ENCODE data around the gene KRABD2.
"Not testable (repeated sequence)": the region's sequence is repeated elsewhere in the genome, so short reads cannot be mapped to it uniquely, and the experiment has no call there.

Gene KRABD2

DNA sequence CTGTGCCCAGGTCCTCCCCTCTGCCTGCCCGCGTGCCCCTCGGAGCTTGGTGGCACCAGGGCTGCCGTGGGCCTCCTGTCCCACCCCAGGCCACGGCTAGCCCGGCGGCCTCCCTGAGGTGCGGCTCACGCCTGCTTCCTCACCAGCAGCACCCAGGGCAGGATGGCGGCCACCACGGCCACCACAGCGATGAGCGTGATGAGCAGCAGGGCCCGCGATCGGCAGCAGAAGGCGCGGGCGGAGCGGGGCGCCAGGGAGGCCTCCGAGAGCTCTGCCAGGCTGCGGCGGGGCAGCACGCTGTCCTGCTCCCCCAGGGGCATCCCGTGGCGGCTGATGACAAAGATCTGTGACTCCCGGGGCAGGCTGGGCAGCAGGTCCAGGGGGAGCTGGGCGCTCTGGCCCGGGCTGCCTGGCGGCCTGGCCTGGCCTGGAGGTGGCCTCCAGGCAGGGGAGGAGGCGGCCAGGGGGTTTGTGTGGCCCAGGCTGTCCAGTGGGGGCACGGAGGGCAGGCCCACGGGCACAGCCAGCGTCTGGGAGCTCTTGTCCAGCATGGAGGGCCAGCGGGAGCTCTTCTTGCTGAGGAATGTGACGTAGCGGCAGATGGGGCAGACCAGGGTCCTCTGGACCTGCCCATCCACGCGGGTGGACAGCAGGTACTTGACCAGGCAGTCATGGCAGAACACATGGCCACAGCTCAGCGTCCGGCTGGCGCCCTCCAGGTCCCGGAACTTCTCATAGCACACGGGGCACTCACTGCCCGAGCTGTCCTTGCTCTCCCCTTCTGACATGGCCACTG lies 16.4 kb upstream of the KRABD2 start:
- DNase-seq: no peak

GRCh38 chr17:8392274-8392673 lies 15.8 kb upstream of the KRABD2 start:
- no peak for DNase-seq

DNA sequence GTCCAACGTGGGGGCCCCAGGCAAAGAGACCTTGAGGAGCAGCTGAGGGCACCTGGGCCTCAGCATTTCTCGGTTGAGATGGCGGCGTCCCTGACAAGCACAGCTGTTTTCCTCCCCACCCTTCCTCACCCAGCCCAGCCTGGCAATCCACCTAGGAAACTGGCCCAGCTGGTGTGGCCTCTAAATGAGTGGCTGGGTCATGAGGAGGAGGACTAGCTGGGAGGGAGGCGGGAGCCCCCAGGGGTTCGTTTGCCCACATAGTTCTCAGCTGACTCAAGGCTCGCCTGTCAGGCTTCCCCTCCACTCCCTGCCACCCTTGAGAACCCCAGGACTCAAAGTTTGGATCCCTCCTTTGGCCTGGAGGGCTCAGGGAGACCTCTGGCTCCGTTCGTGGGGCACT lies 15.2 kb upstream of the KRABD2 start:
- no peak for DNase-seq

DNA sequence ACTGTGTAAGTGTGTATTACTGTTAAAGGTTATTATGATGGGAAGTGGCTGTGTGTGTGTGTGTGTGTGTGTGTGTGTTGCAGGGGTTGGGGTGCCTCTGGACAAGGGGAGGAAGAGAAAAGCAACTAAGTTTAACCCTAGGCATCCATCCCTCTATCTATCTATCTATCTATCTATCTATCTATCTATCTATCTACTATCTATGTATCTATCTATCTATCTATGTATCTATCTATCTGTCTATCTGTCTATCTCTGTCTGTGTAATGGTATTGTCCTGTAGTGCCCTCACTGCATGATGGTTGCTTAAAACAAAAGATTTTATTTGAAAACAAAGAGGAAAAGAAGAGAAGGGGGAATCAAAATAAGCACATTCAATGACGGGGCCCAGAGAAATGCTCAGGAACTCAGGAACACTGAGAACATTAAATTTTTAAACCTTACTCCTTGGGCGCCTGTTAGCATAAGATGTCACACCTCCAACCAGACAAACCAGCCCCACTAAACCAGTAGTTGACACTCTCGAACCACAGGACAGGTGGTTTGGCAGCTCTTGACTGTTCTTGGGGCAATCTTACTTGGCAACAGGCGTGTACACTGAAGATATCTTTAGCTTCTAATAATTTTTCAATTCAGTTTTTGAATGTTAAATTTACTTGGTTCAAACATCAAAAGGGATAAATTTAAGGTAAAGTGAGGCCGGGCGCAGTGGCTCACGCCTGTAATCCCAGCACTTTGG lies 11.6 kb upstream of the KRABD2 start:
- DNase-seq: no peak

DNA sequence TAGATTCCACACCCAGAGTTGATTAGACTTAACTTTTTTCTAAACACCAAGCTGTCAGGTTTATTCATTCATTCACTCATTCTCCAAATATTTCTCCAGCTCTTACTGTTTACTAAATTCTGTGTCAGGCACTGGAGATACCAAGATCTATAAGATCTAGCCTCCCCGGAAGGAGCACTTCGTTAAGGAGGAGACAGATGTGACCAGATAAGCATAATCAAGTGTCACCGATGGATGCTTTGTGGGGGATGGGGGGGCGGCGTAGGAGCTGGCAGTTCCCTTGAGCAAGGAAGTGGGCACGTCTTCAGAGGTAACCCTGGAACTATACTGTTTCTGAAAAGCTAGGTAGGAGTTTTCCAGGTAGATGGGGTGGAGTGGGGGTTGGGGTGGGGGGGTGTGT lies 10.3 kb upstream of the KRABD2 start:
- no peak for DNase-seq

- DNase-seq: no peak
Observed at GRCh38 chr17:8384801-8385378, 8.4 kb upstream of the KRABD2 start.

- peak; percentile 98 for DNase-seq
Observed at GRCh38 chr17:8383143-8383822, 6.8 kb upstream of the KRABD2 start, which contains the start of gene RPL26. Gene RPL26, minus strand, starts transcription at chr17:8383193. Its CDS starts 883 bp downstream, at chr17:8382310.

DNA sequence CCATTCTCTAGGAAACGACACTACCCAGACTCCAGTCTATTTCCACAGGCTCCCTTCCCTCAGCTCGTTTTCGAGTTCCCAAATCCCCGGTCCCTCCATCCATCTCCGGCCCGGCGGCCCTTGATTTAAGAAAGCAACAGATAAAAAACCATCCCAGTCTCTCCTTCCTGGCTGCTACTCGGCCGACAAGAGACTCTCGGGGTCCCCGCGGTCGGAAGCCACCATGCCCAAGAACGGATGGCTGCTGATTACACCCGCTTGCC lies 6.3 kb upstream of the KRABD2 start:
- no peak for DNase-seq

GRCh38 chr17:8382052-8382879 lies 5.8 kb upstream of the KRABD2 start:
- DNase-seq: no peak

DNA sequence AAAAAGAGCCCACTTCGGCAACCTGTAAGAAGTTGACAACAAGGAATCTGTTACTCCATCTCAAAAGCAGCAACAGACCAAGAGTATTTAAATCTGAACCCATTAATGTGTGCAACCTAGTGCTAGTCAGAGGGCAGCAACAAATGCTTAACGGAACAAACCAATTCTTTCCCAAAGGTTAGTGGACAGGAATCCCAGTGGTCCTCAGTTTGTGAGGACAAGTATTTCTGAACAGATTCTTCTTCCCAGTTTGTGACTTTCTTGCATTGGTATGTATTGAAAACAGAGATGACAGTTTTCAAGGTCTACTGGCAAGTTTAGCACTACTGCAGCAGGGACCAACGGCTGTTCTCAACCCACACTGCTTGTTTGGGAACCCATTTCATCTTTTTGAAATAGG lies 3.5 kb upstream of the KRABD2 start:
- DNase-seq: no peak

GRCh38 chr17:8378117-8378516 lies 1.6 kb upstream of the KRABD2 start:
- DNase-seq: not testable (repeated sequence)

- DNase-seq: no peak
Observed at GRCh38 chr17:8377422-8377821, 918 bp upstream of the KRABD2 start.

DNA sequence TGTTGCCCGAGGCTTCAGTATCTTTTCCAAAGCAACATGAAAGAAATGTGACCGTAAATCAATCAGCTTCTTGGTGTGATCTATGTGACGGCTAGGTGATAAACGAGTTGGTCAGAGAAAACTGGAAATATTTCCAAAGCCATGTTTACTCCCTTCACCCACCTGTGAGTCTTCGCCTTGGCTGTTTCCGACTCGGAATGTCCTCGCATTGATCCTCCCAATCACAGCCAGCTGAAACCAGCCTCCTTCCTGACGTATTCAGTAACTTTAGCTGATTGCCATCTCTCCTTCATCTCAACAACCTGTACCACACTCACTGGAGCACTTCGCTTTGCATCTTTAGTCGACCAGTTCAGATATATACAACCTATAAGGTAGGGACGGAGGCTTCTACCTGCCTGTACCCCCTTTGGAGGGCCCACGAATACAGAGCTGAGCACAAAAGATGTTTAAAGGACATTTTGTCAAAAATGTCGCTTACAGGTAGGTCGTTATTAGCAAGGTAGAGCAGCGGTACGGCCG lies 705 bp downstream of the KRABD2 start:
- no peak for DNase-seq

DNA sequence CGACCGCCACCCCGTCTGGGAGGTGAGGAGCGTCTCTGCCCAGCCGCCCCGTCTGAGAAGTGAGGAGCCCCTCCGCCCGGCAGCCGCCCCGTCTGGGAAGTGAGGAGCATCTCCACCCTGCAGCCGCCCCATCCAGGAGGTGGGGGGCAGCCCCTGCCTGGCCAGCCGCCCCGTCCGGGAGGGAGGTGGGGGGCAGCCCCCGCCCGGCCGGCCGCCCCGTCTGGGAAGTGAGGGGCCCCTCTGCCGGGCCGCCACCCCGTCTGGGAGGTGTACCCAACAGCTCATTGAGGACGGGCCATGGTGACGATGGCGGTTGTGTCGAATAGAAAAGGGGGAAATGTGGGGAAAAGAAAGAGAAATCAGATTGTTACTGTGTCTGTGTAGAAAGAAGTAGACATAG lies 2.6 kb downstream of the KRABD2 start:
- not testable (repeated sequence) for DNase-seq

GRCh38 chr17:8372422-8372821 lies 4.1 kb downstream of the KRABD2 start:
- DNase-seq: no peak

GRCh38 chr17:8371786-8372185 lies 4.7 kb downstream of the KRABD2 start:
- no peak for DNase-seq

DNA sequence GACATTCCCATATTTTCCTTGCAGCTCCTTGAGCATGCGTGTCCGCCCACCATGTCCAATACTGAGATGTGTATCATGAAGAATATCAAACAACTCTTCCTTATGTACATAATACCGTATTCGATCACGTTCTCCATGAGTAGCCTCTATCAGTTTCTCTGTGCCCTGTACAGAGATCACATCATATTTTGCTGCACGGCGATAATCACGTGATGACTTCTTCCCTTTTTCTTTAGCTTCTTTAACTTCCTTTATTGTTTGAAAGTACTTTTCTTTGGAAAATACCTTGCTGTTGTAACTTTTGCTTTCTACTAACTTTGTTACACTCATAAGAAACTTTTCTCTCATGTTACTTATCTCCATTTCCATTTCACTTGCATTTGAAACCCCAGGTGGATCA lies 6.6 kb downstream of the KRABD2 start:
- no peak for DNase-seq

- no peak for DNase-seq
Observed at GRCh38 chr17:8368193-8368592, 8.3 kb downstream of the KRABD2 start.

GRCh38 chr17:8366231-8366630 lies 10.3 kb downstream of the KRABD2 start:
- DNase-seq: no peak

DNA sequence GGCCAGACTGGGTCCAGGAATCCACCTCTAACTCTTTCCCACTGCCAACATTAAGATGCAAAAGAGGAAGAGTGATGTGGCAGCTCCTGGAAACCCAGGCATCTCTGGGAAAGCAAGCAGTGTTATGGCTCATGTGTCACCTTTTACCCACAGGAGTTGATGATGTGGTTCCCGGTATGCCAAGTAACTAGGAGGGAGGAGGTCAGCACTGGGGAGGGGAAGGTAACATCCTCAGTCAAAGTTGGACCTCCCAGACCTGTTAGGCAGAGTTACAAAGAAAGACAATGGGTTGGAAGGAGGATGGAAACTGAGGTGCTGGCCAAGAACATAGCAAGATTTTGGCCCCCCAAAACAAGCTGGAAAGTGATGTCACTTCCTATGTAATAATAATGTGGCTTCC lies 11.4 kb downstream of the KRABD2 start:
- DNase-seq: no peak

- DNase-seq: no peak
Observed at GRCh38 chr17:8362651-8363332, 13.7 kb downstream of the KRABD2 start.
